DOHH2 (cell line): ENCODE data around the gene CD9.

Source experiments
- CTCF ChIP-seq: fragments of 200-600 bp; sonication (generic); IDR thresholded peaks from one replicate; pipeline ENCODE4 v1.5.1; 2014; ENCODE audit warnings: antibody characterized with exemption, mild to moderate bottlenecking, low read depth, low read length; ENCODE audit not compliant: poor library complexity, severe bottlenecking
- EZH2phosphoT487 ChIP-seq: fragments of 200-600 bp; sonication (generic); IDR thresholded peaks from 2 replicates; pipeline ENCODE4 v1.6.1; 2017; ENCODE audit warnings: borderline replicate concordance, mild to moderate bottlenecking, antibody characterized with exemption, low read length, moderate library complexity, mixed read lengths

- no peak for TF ChIP-seq CTCF
- TF ChIP-seq EZH2phosphoT487 = no peak
Measured at GRCh38 chr12:6250343-6250742, 50.1 kb downstream of the CD9 start.
